Hematopoietic multipotent progenitor cell treated with erythropoietin and hydrocortisone succinate and interleukin-3 and kit ligand, for 4 days (in vitro differentiated cells): Measurements from ENCODE around the gene TNFRSF11A.

Experiments
- DNase-seq: peaks from one replicate; pipeline ENCODE4 v3.0.0-alpha.2; 2015

Gene TNFRSF11A

GRCh38 chr18:62345909-62346308 lies 20.8 kb downstream of the TNFRSF11A start:
- DNase-seq = no peak

- DNase-seq = no peak
Observed at GRCh38 chr18:62346333-62347088, 21.4 kb downstream of the TNFRSF11A start.

- DNase-seq = peak; percentile 32
Observed at GRCh38 chr18:62347089-62347506, 22.0 kb downstream of the TNFRSF11A start.

GRCh38 chr18:62348474-62348873 lies 23.4 kb downstream of the TNFRSF11A start:
- DNase-seq = no peak

- DNase-seq = no peak
Observed at GRCh38 chr18:62353170-62353569, 28.1 kb downstream of the TNFRSF11A start.

- DNase-seq = no peak
Observed at GRCh38 chr18:62354151-62354550, 29.0 kb downstream of the TNFRSF11A start.

- no peak for DNase-seq
Observed at GRCh38 chr18:62357079-62357719, 32.1 kb downstream of the TNFRSF11A start.

- no peak for DNase-seq
Observed at GRCh38 chr18:62360805-62361204, 35.7 kb downstream of the TNFRSF11A start.

GRCh38 chr18:62361288-62361687 lies 36.2 kb downstream of the TNFRSF11A start:
- DNase-seq = no peak

- no peak for DNase-seq
Observed at GRCh38 chr18:62364558-62364957, 39.4 kb downstream of the TNFRSF11A start.

GRCh38 chr18:62365420-62365819 lies 40.3 kb downstream of the TNFRSF11A start:
- DNase-seq = no peak

GRCh38 chr18:62366992-62367391 lies 41.9 kb downstream of the TNFRSF11A start:
- no peak for DNase-seq

GRCh38 chr18:62368100-62368499 lies 43.0 kb downstream of the TNFRSF11A start:
- DNase-seq = no peak

GRCh38 chr18:62369129-62369644 lies 44.1 kb downstream of the TNFRSF11A start:
- DNase-seq = no peak

- DNase-seq = no peak
Observed at GRCh38 chr18:62370366-62370765, 45.3 kb downstream of the TNFRSF11A start.

GRCh38 chr18:62371436-62371835 lies 46.3 kb downstream of the TNFRSF11A start:
- DNase-seq = no peak

GRCh38 chr18:62372156-62372555 lies 47.0 kb downstream of the TNFRSF11A start:
- no peak for DNase-seq

- DNase-seq = no peak
Observed at GRCh38 chr18:62372882-62373281, 47.8 kb downstream of the TNFRSF11A start.

- no peak for DNase-seq
Observed at GRCh38 chr18:62374410-62374965, 49.4 kb downstream of the TNFRSF11A start.

- no peak for DNase-seq
Observed at GRCh38 chr18:62377131-62377807, 52.2 kb downstream of the TNFRSF11A start.

GRCh38 chr18:62379051-62379450 lies 53.9 kb downstream of the TNFRSF11A start:
- no peak for DNase-seq

GRCh38 chr18:62381373-62381772 lies 56.3 kb downstream of the TNFRSF11A start:
- no peak for DNase-seq

- DNase-seq = no peak
Observed at GRCh38 chr18:62384068-62384467, 59.0 kb downstream of the TNFRSF11A start.
